ENCODE results near the gene CRY1.
"Not testable (repeated sequence)": the region's sequence is repeated elsewhere in the genome, so short reads cannot be mapped to it uniquely, and the experiment has no call there.

The CRY1 gene

GRCh38 chr12:107126796-107127481, 33.6 kb upstream of the CRY1 start:
- H3K9ac ChIP-seq (ENCODE audit: low read length): no peak overlapping the region
- H3K4me1 ChIP-seq (ENCODE audit: control insufficient read depth, low read depth, low read length): peaks cover 20% of the 10 kb centered on the region
- H3K36me3 ChIP-seq (ENCODE audit: control insufficient read depth, low read depth, low read length): no peaks in the 10 kb centered on the region
- no peak overlapping the region for H3K27ac ChIP-seq (ENCODE audit: low read length)
- peaks cover under 1% of the 10 kb centered on the region for H3K27me3 ChIP-seq (ENCODE audit: control insufficient read depth, insufficient read depth, low read length)
- H3K4me3 ChIP-seq (ENCODE audit: low read length): no peak overlapping the region
- H3K9me3 ChIP-seq (ENCODE audit: control insufficient read depth, low read depth, low read length): no peaks in the 10 kb centered on the region

- peaks cover 20% of the 10 kb centered on the region for H3K4me1 ChIP-seq (ENCODE audit: control insufficient read depth, low read depth, low read length)
- H3K27me3 ChIP-seq (ENCODE audit: control insufficient read depth, insufficient read depth, low read length): no peaks in the 10 kb centered on the region
- H3K4me3 ChIP-seq (ENCODE audit: low read length): no peak overlapping the region
- no peaks in the 10 kb centered on the region for H3K9me3 ChIP-seq (ENCODE audit: control insufficient read depth, low read depth, low read length)
- H3K36me3 ChIP-seq (ENCODE audit: control insufficient read depth, low read depth, low read length): no peaks in the 10 kb centered on the region
- no peak overlapping the region for H3K9ac ChIP-seq (ENCODE audit: low read length)
- H3K27ac ChIP-seq (ENCODE audit: low read length): no peak overlapping the region
Observed at GRCh38 chr12:107125833-107126232, 32.5 kb upstream of the CRY1 start.

GRCh38 chr12:107122452-107122958, 29.2 kb upstream of the CRY1 start:
- no peaks in the 10 kb centered on the region for H3K9me3 ChIP-seq (ENCODE audit: control insufficient read depth, low read depth, low read length)
- no peaks in the 10 kb centered on the region for H3K27me3 ChIP-seq (ENCODE audit: control insufficient read depth, insufficient read depth, low read length)
- no peaks in the 10 kb centered on the region for H3K36me3 ChIP-seq (ENCODE audit: control insufficient read depth, low read depth, low read length)
- no peak overlapping the region for H3K9ac ChIP-seq (ENCODE audit: low read length)
- H3K4me1 ChIP-seq (ENCODE audit: control insufficient read depth, low read depth, low read length): peaks cover 26% of the 10 kb centered on the region
- H3K4me3 ChIP-seq (ENCODE audit: low read length): no peak overlapping the region
- H3K27ac ChIP-seq (ENCODE audit: low read length): no peak overlapping the region

GRCh38 chr12:107119091-107119490, 25.7 kb upstream of the CRY1 start:
- H3K9ac ChIP-seq (ENCODE audit: low read length): no peak overlapping the region
- no peaks in the 10 kb centered on the region for H3K9me3 ChIP-seq (ENCODE audit: control insufficient read depth, low read depth, low read length)
- peaks cover 19% of the 10 kb centered on the region for H3K4me1 ChIP-seq (ENCODE audit: control insufficient read depth, low read depth, low read length)
- no peak overlapping the region for H3K4me3 ChIP-seq (ENCODE audit: low read length)
- no peaks in the 10 kb centered on the region for H3K36me3 ChIP-seq (ENCODE audit: control insufficient read depth, low read depth, low read length)
- no peaks in the 10 kb centered on the region for H3K27me3 ChIP-seq (ENCODE audit: control insufficient read depth, insufficient read depth, low read length)
- no peak overlapping the region for H3K27ac ChIP-seq (ENCODE audit: low read length)

- no peaks in the 10 kb centered on the region for H3K27me3 ChIP-seq (ENCODE audit: control insufficient read depth, insufficient read depth, low read length)
- H3K4me3 ChIP-seq (ENCODE audit: low read length): no peak overlapping the region
Observed at GRCh38 chr12:107118624-107119023, 25.3 kb upstream of the CRY1 start.

GRCh38 chr12:107115119-107115518, 21.8 kb upstream of the CRY1 start:
- Histone ChIP-seq H3K27me3 (ENCODE audit: control insufficient read depth, insufficient read depth, low read length) (no peaks in the 10 kb centered on the region), H3K36me3 (ENCODE audit: control insufficient read depth, low read depth, low read length) (no peaks in the 10 kb centered on the region), H3K27ac (ENCODE audit: low read length) (no peak overlapping the region), H3K9me3 (ENCODE audit: control insufficient read depth, low read depth, low read length) (no peaks in the 10 kb centered on the region), H3K4me3 (ENCODE audit: low read length) (no peak overlapping the region), H3K4me1 (ENCODE audit: control insufficient read depth, low read depth, low read length) (peaks cover 6% of the 10 kb centered on the region), H3K9ac (ENCODE audit: low read length) (no peak overlapping the region)

More at GRCh38 chr12:107118624-107119023, 25.3 kb upstream of the CRY1 start:
- no peaks in the 10 kb centered on the region for H3K9me3 ChIP-seq (ENCODE audit: control insufficient read depth, low read depth, low read length)
- no peak overlapping the region for H3K27ac ChIP-seq (ENCODE audit: low read length)
- H3K9ac ChIP-seq (ENCODE audit: low read length): no peak overlapping the region
- no peaks in the 10 kb centered on the region for H3K36me3 ChIP-seq (ENCODE audit: control insufficient read depth, low read depth, low read length)
- peaks cover 19% of the 10 kb centered on the region for H3K4me1 ChIP-seq (ENCODE audit: control insufficient read depth, low read depth, low read length)

GRCh38 chr12:107111314-107111713, 18.0 kb upstream of the CRY1 start:
- Histone ChIP-seq H3K27ac (ENCODE audit: low read length) (no peak overlapping the region), H3K4me3 (ENCODE audit: low read length) (no peak overlapping the region), H3K27me3 (ENCODE audit: control insufficient read depth, insufficient read depth, low read length) (no peaks in the 10 kb centered on the region), H3K9ac (ENCODE audit: low read length) (no peak overlapping the region), H3K36me3 (ENCODE audit: control insufficient read depth, low read depth, low read length) (no peaks in the 10 kb centered on the region), H3K9me3 (ENCODE audit: control insufficient read depth, low read depth, low read length) (no peaks in the 10 kb centered on the region), H3K4me1 (ENCODE audit: control insufficient read depth, low read depth, low read length) (no peaks in the 10 kb centered on the region)

GRCh38 chr12:107109726-107110719, 16.7 kb upstream of the CRY1 start:
- Histone ChIP-seq H3K36me3 (ENCODE audit: control insufficient read depth, low read depth, low read length) (no peaks in the 10 kb centered on the region), H3K27me3 (ENCODE audit: control insufficient read depth, insufficient read depth, low read length) (no peaks in the 10 kb centered on the region), H3K9ac (ENCODE audit: low read length) (no peak overlapping the region), H3K9me3 (ENCODE audit: control insufficient read depth, low read depth, low read length) (no peaks in the 10 kb centered on the region), H3K4me3 (ENCODE audit: low read length) (no peak overlapping the region), H3K4me1 (ENCODE audit: control insufficient read depth, low read depth, low read length) (peaks cover 1% of the 10 kb centered on the region), H3K27ac (ENCODE audit: low read length) (no peak overlapping the region)

- Histone ChIP-seq H3K27me3 (ENCODE audit: control insufficient read depth, insufficient read depth, low read length) (no peaks in the 10 kb centered on the region), H3K4me1 (ENCODE audit: control insufficient read depth, low read depth, low read length) (peaks cover 4% of the 10 kb centered on the region), H3K9me3 (ENCODE audit: control insufficient read depth, low read depth, low read length) (no peaks in the 10 kb centered on the region), H3K36me3 (ENCODE audit: control insufficient read depth, low read depth, low read length) (no peaks in the 10 kb centered on the region), H3K4me3 (ENCODE audit: low read length) (no peak overlapping the region), H3K9ac (ENCODE audit: low read length) (no peak overlapping the region), H3K27ac (ENCODE audit: low read length) (no peak overlapping the region)
Observed at GRCh38 chr12:107108995-107109508, 15.7 kb upstream of the CRY1 start.

GRCh38 chr12:107108366-107108765, 15.0 kb upstream of the CRY1 start:
- not testable (repeated sequence) for H3K4me1 ChIP-seq (ENCODE audit: control insufficient read depth, low read depth, low read length); H3K27ac ChIP-seq (ENCODE audit: low read length); H3K27me3 ChIP-seq (ENCODE audit: control insufficient read depth, insufficient read depth, low read length); H3K36me3 ChIP-seq (ENCODE audit: control insufficient read depth, low read depth, low read length); H3K9me3 ChIP-seq (ENCODE audit: control insufficient read depth, low read depth, low read length); H3K4me3 ChIP-seq (ENCODE audit: low read length); H3K9ac ChIP-seq (ENCODE audit: low read length)

GRCh38 chr12:107107381-107107780, 14.0 kb upstream of the CRY1 start:
- Histone ChIP-seq H3K27ac (ENCODE audit: low read length) (no peak overlapping the region), H3K27me3 (ENCODE audit: control insufficient read depth, insufficient read depth, low read length) (no peaks in the 10 kb centered on the region), H3K36me3 (ENCODE audit: control insufficient read depth, low read depth, low read length) (no peaks in the 10 kb centered on the region), H3K4me1 (ENCODE audit: control insufficient read depth, low read depth, low read length) (peaks cover 4% of the 10 kb centered on the region), H3K9ac (ENCODE audit: low read length) (no peak overlapping the region), H3K4me3 (ENCODE audit: low read length) (no peak overlapping the region), H3K9me3 (ENCODE audit: control insufficient read depth, low read depth, low read length) (no peaks in the 10 kb centered on the region)

Data from iPS-18a (cell line).